NB4 (cell line): ENCODE results near the gene BACH2.

Source experiments
- DNase-seq: peaks from one replicate; pipeline ENCODE4 v3.0.0; 2010; ENCODE audit warnings: low read depth
- H3K4me3 ChIP-seq: one replicate; pipeline ENCODE4 v1.5.1; 2011; ENCODE audit warnings: mild to moderate bottlenecking, low read depth, low read length, moderate library complexity
- CTCF ChIP-seq: IDR thresholded peaks from one replicate; pipeline ENCODE4 v1.5.1; 2012; ENCODE audit warnings: low read depth, low read length
- MAX ChIP-seq: IDR thresholded peaks from 2 replicates; pipeline ENCODE4 v1.6.1; 2011; ENCODE audit warnings: low read depth, low read length
- MYC ChIP-seq: IDR thresholded peaks from 2 replicates; pipeline ENCODE4 v1.6.1; 2011; ENCODE audit warnings: low read depth, low read length
- POLR2A ChIP-seq: IDR thresholded peaks from 2 replicates; pipeline ENCODE4 v1.6.1; 2011; ENCODE audit warnings: mild to moderate bottlenecking; ENCODE audit not compliant: insufficient read length; ENCODE audit errors: extremely low read depth

BACH2 gene

GRCh38 chr6:90329386-90330077 lies 32.9 kb upstream of the BACH2 start:
- TF ChIP-seq POLR2A (no peak), MAX (no peak), CTCF (no peak), MYC (no peak)
- no peak overlapping the region for H3K4me3 ChIP-seq
- DNase-seq, result no peak

GRCh38 chr6:90328004-90328403 lies 31.4 kb upstream of the BACH2 start:
- no peak for TF ChIP-seq MYC
- no peak for TF ChIP-seq CTCF
- TF ChIP-seq POLR2A, result no peak
- TF ChIP-seq MAX, result no peak
- no peak for DNase-seq

GRCh38 chr6:90326404-90327057 lies 29.9 kb upstream of the BACH2 start:
- no peak overlapping the region for H3K4me3 ChIP-seq
- DNase-seq, result no peak
- TF ChIP-seq MYC, result no peak
- TF ChIP-seq MAX, result no peak
- no peak for TF ChIP-seq CTCF
- TF ChIP-seq POLR2A, result no peak

More at GRCh38 chr6:90328004-90328403, 31.4 kb upstream of the BACH2 start:
- H3K4me3 ChIP-seq, result no peak overlapping the region

GRCh38 chr6:90323706-90324105 lies 27.1 kb upstream of the BACH2 start:
- no peak for DNase-seq
- TF ChIP-seq MAX, result no peak
- no peak for TF ChIP-seq POLR2A
- no peak for TF ChIP-seq CTCF
- no peak for TF ChIP-seq MYC
- H3K4me3 ChIP-seq, result no peak overlapping the region

GRCh38 chr6:90322976-90323474 lies 26.4 kb upstream of the BACH2 start:
- DNase-seq, result no peak
- no peak for TF ChIP-seq MAX
- TF ChIP-seq CTCF, result no peak
- no peak for TF ChIP-seq POLR2A
- no peak for TF ChIP-seq MYC
- no peak overlapping the region for H3K4me3 ChIP-seq
